ENCODE results near the gene PCYOX1L. TPM values are rescaled to one million over a fixed set of nuclear protein-coding genes. Genes with fewer than 3 reads are reported as not detected.

The PCYOX1L gene
- total and polyA plus RNA-seq, 2 of the 8 experiments (the other 6 are each of a cell fraction or from before 2014, with no cell fraction given): 6.8 to 17.2 TPM

- TF ChIP-seq HDAC2 (IDR thresholded peaks at IDR 0.05; ENCODE audit: borderline replicate concordance in 1 of 2, low read depth in 2 of 2, low read length in 2 of 2) (no peak), POLR2AphosphoS5 (IDR thresholded peaks at IDR 0.05; ENCODE audit: low read depth, low read length) (no peak), CREB1 (IDR thresholded peaks at IDR 0.05) (peak; percentile 10; the same call in 1 of the 2 replicates)
Observed at GRCh38 chr5:149381986-149382338, 24.1 kb downstream of the PCYOX1L start (continued).
